Glutamatergic neuron (in vitro differentiated cells): Measurements from ENCODE around the gene PHTF2. TPM values are rescaled to one million over a fixed set of nuclear protein-coding genes. Genes with fewer than 3 reads are reported as not detected.

Source experiments
- DNase-seq: peaks from one replicate; pipeline ENCODE4 v3.0.0; 2022
- H3K27ac Mint-ChIP-seq: one replicate; pipeline ENCODE4 v1.8.0; 2020; ENCODE audit warnings: mild to moderate bottlenecking, mixed read lengths, inconsistent platforms; ENCODE audit not compliant: unreplicated experiment
- H3K27me3 Mint-ChIP-seq: one replicate; pipeline ENCODE4 v1.8.0; 2020; ENCODE audit warnings: mild to moderate bottlenecking, moderate library complexity, mixed read lengths, inconsistent platforms; ENCODE audit not compliant: unreplicated experiment
- H3K36me3 Mint-ChIP-seq: one replicate; pipeline ENCODE4 v1.8.0; 2020; ENCODE audit warnings: mild to moderate bottlenecking, mixed read lengths, inconsistent platforms; ENCODE audit not compliant: unreplicated experiment
- H3K4me1 Mint-ChIP-seq: one replicate; pipeline ENCODE4 v1.8.0; 2020; ENCODE audit warnings: mild to moderate bottlenecking, low read depth, mixed read lengths, inconsistent platforms; ENCODE audit not compliant: unreplicated experiment
- H3K4me3 Mint-ChIP-seq: one replicate; pipeline ENCODE4 v1.8.0; 2020; ENCODE audit warnings: mild to moderate bottlenecking, mixed read lengths, inconsistent platforms; ENCODE audit not compliant: unreplicated experiment
- H3K9me3 Mint-ChIP-seq: one replicate; pipeline ENCODE4 v1.8.0; 2020; ENCODE audit warnings: mild to moderate bottlenecking, moderate library complexity, mixed read lengths, inconsistent platforms; ENCODE audit not compliant: unreplicated experiment
- CTCF ChIP-seq: fragments of 200-600 bp; sonication (generic); IDR thresholded peaks from one replicate; pipeline ENCODE4 v1.5.0; 2021; ENCODE audit not compliant: partially characterized antibody, unreplicated experiment
- total RNA-seq: library from RNA; stranded (reverse); fragmentation: NEBNext Ultra II Directional; extraction: Animal tissue kit (Norgen Biotek cat#: 25700); gene quantifications from one replicate; pipeline ENCODE4 v1.2.1, GENCODE V29; 2021; ENCODE audit not compliant: unreplicated experiment

PHTF2 gene
- total RNA-seq, 1 donor from 2014 or later: 15.1 TPM

DNA sequence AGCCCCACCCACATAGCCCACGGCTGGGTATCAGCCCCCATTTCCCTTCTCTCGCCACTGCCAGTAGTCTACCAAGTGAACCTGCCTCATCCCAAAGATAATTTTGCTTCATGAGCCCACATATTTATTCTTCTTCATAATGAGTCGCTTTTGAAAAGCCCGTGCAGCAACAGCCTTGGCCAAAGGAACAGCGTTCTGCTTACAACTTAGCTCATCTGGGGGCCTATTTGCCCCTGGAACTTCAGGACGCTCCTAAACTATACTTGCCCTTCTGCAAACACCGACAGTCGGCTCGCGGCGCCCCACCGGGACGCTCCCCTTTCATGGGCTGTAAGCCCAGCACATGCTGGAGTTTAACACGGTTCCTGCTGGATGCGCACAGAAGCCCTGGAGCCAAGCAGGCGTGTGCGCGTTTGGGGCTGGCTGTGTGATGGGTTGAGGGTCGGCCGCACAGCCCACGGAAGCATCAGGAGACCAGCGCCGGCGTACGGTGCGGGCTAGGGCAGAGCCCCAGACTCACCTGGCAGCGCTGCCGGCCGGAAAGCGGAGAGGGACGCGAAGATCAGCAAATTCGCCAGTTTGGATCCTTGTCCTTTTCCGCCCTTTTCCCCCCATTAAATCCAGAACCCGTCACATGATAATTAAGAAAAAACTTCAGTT lies 709 bp upstream of the PHTF2 start:
- peaks cover 10% of the 10 kb centered on the region for H3K4me1 Mint-ChIP-seq
- H3K4me3 Mint-ChIP-seq: peak overlapping the region; percentile 96
- H3K27me3 Mint-ChIP-seq: peaks cover 9% of the 10 kb centered on the region
- H3K27ac Mint-ChIP-seq: peak overlapping the region; percentile 77
- TF ChIP-seq CTCF: no peak
- DNase-seq: peak; percentile 52
- peaks cover 11% of the 10 kb centered on the region for H3K9me3 Mint-ChIP-seq
- no peaks in the 10 kb centered on the region for H3K36me3 Mint-ChIP-seq

DNA sequence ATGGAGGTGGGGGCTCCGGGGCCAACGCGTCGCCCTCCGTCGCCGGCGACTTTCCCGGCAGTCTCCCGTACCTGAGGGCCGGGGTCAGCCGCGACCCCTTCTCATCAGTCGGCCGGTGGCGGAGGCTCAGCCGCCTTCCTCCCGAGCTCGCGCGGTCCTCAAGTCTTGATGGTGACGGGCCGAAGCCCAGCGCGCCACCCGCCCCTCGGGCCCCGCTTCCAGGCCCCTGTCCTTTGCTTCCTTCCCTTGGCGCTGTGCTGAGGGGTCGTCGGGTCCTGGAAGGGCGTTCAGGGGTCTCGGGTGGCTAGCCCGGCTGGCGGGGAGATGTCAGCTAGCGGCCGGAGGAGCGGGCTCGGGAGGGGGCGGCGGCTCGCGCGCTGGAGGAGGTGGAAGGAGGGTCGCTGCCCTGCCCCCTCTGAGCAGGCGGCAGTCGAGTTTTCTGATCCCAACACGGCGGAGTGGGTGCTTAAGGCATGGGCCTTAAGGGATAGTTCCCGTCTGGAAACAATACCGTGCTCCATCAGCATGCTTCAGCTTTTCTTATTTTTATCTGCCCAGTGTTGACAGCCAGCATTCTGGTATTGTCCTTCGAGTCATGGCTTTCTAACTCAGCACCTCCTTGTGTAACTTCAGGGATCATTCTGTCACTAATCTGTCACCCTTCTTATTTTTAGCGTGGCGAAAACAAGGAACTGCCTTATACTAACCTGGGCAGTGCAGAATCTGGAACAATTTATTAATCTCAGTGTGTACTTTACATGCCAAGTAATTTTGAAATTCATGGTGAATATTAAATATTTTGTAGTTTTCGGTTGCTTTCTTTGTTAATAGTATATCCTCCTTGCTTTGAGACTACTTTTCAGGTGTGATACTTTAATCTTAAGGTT lies 748 bp downstream of the PHTF2 start:
- Mint-ChIP-seq H3K4me1 (peaks cover 10% of the 10 kb centered on the region), H3K27ac (peak overlapping the region; percentile 84), H3K36me3 (no peaks in the 10 kb centered on the region), H3K4me3 (peak overlapping the region; percentile 96), H3K27me3 (peaks cover 8% of the 10 kb centered on the region), H3K9me3 (peaks cover 11% of the 10 kb centered on the region)
- peak; percentile 26 for TF ChIP-seq CTCF
- peak; percentile 79 for DNase-seq

DNA sequence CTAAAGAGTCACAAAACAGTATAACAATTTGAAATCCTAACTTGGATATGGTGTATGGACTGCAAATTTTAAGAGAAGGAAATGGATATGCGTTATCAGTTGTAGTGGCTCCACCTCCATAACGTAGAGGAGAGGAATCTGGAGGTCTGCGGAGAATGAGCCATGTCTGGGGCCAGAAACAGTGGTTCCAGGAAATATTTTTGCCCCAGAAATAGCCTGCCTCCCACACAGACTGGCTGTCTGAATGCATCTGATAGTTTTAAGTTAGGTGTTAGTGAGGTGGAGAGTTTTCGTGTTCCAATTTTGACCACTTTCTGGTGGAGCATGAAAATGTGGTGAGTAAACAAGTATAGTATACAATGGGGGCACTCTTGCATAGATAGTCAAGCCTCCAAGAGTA lies 1.6 kb downstream of the PHTF2 start:
- H3K9me3 Mint-ChIP-seq: peaks cover 11% of the 10 kb centered on the region

GRCh38 chr7:77800730-77801129 lies 2.2 kb downstream of the PHTF2 start:
- peaks cover 11% of the 10 kb centered on the region for H3K9me3 Mint-ChIP-seq
- no peak overlapping the region for H3K4me3 Mint-ChIP-seq
- no peak for TF ChIP-seq CTCF
- no peak overlapping the region for H3K27ac Mint-ChIP-seq
- DNase-seq: no peak
- H3K27me3 Mint-ChIP-seq: peaks cover 8% of the 10 kb centered on the region
- H3K36me3 Mint-ChIP-seq: no peaks in the 10 kb centered on the region
- H3K4me1 Mint-ChIP-seq: peaks cover 14% of the 10 kb centered on the region

More for the DNA sequence above, 1.6 kb downstream of the PHTF2 start:
- no peak for DNase-seq
- TF ChIP-seq CTCF: no peak
- Mint-ChIP-seq H3K4me3 (peak overlapping the region; percentile 96), H3K27me3 (peaks cover 8% of the 10 kb centered on the region), H3K27ac (peak overlapping the region; percentile 74), H3K36me3 (no peaks in the 10 kb centered on the region), H3K4me1 (peaks cover 12% of the 10 kb centered on the region)
